GM10266 (cell line): Measurements from ENCODE around the gene PYM1.
A peak's percentile ranks its signal among the peaks of the same experiment; 100 is the strongest.

ENCODE experiments used
- DNase-seq: peaks from one replicate; pipeline ENCODE4 v3.0.0; 2012; ENCODE audit errors: extremely low spot score
- CTCF ChIP-seq: IDR thresholded peaks from 2 replicates; pipeline ENCODE4 v1.5.1; 2012; ENCODE audit warnings: mild to moderate bottlenecking, low read depth; ENCODE audit not compliant: control insufficient read depth, insufficient read depth; ENCODE audit errors: missing control alignments

Gene PYM1

GRCh38 chr12:55970775-55971174 is 43.1 kb upstream of the PYM1 start:
- no peak for DNase-seq
- TF ChIP-seq CTCF = no peak

- no peak for TF ChIP-seq CTCF
Measured at GRCh38 chr12:55969356-55969755, 41.7 kb upstream of the PYM1 start.

GRCh38 chr12:55966408-55967281 is 39.0 kb upstream of the PYM1 start, which contains the start of gene CDK2:
TSS of gene CDK2 (plus strand) at chr12:55966830. CDS start at chr12:55967009, 179 bp downstream.
- DNase-seq = peak; percentile 89
- TF ChIP-seq CTCF = no peak

More at GRCh38 chr12:55969356-55969755, 41.7 kb upstream of the PYM1 start:
- DNase-seq = no peak

- DNase-seq = no peak
- TF ChIP-seq CTCF = no peak
Measured at GRCh38 chr12:55965941-55966407, 38.3 kb upstream of the PYM1 start, which contains the start of gene PMEL. TSS of gene PMEL (minus strand) at chr12:55966042. CDS start at chr12:55966011, 31 bp downstream.

GRCh38 chr12:55965240-55965639 is 37.5 kb upstream of the PYM1 start:
- DNase-seq = no peak
- no peak for TF ChIP-seq CTCF

- no peak for DNase-seq
- TF ChIP-seq CTCF = no peak
Measured at GRCh38 chr12:55963760-55964159, 36.1 kb upstream of the PYM1 start.
